ENCODE results near the gene AIF1. TPM values are rescaled to one million over a fixed set of nuclear protein-coding genes. Genes with fewer than 3 reads are reported as not detected.
A peak's percentile ranks its signal among the peaks of the same experiment; 100 is the strongest.

Gene AIF1
- total and polyA plus RNA-seq, 2 experiments from 2014 or later: 13.3 to 33.7 TPM

GRCh38 chr6:31663126-31663960, 48.3 kb downstream of the AIF1 start:
- Histone ChIP-seq H2AFZ (no peak overlapping the region), H3K36me3 (ENCODE audit: insufficient read depth) (peaks cover 27% of the 10 kb centered on the region), H3K27ac (ENCODE audit: low read depth) (peak overlapping the region; percentile 94), H3K4me2 (peak overlapping the region; percentile 89), H3K79me2 (replicated peaks; ENCODE audit: insufficient read depth) (peaks cover 60% of the 10 kb centered on the region), H3K27me3 (ENCODE audit: insufficient read depth) (no peaks in the 10 kb centered on the region), H4K20me1 (replicated peaks; ENCODE audit: insufficient read depth) (peaks cover 12% of the 10 kb centered on the region), H3K4me3 (peak overlapping the region; percentile 97), H3K9me2 (ENCODE audit: insufficient read depth) (no peaks in the 10 kb centered on the region), H3K4me1 (ENCODE audit: insufficient read depth) (peaks cover 26% of the 10 kb centered on the region), H3F3A (replicated peaks; ENCODE audit: low read depth) (peaks cover 21% of the 10 kb centered on the region; the same call in 1 of the 2 replicates)
- Mint-ChIP-seq H3K27me3 (ENCODE audit: insufficient read depth, low read depth, poor library complexity) (peaks cover 30% of the 10 kb centered on the region), H3K36me3 (ENCODE audit: low read depth) (peaks cover 61% of the 10 kb centered on the region), H3K4me3 (peak overlapping the region; percentile 93), H3K27ac (peak overlapping the region; percentile 98; the same call in 1 of the 2 replicates), H3K9me3 (no peaks in the 10 kb centered on the region; the same call in 2 of the 3 replicates), H3K4me1 (peaks cover 46% of the 10 kb centered on the region)
- DNase-seq (ENCODE audit: low spot score): no peak
- ATAC-seq: no peak
- no peak for TF ChIP-seq ZNF331 (CRISPR knock-in tag; IDR thresholded peaks at IDR 0.05; ENCODE audit: low read depth)
- no peak for TF ChIP-seq REST (IDR thresholded peaks at IDR 0.05; ENCODE audit: unreplicated experiment)
- no peak for TF ChIP-seq CREB1 (CRISPR knock-in tag; IDR thresholded peaks at IDR 0.05; ENCODE audit: low read depth)
- no peak for TF ChIP-seq EZH2 (IDR thresholded peaks at IDR 0.05; ENCODE audit: low read depth, unreplicated experiment)
- no peak for TF ChIP-seq NANOG (IDR thresholded peaks at IDR 0.05; ENCODE audit: borderline replicate concordance)
- TF ChIP-seq ZNF114 (CRISPR knock-in tag; IDR thresholded peaks at IDR 0.05): no peak
- TF ChIP-seq ETS1 (IDR thresholded peaks at IDR 0.05): no peak
- TF ChIP-seq JUNB (IDR thresholded peaks at IDR 0.05; ENCODE audit: unreplicated experiment): no peak
- TF ChIP-seq STAT1 (IDR thresholded peaks at IDR 0.05; ENCODE audit: unreplicated experiment): no peak
- TF ChIP-seq CTCF (conservative IDR thresholded peaks at IDR 0.05; ENCODE audit: low read depth in 2 of 2): no peak
- no peak for TF ChIP-seq POLR2AphosphoS5 (IDR thresholded peaks at IDR 0.05; ENCODE audit: low read depth)
- no peak for TF ChIP-seq EZH2phosphoT487 (IDR thresholded peaks at IDR 0.05; ENCODE audit: unreplicated experiment)
- no peak for TF ChIP-seq ZNF462 (CRISPR knock-in tag; IDR thresholded peaks at IDR 0.05)
